GM10266 (cell line): Measurements from ENCODE around the gene PERCC1.

Experiments used
- DNase-seq: peaks from one replicate; pipeline ENCODE4 v3.0.0; 2012; ENCODE audit errors: extremely low spot score
- TF ChIP-seq, protein P1 (sequence below): IDR thresholded peaks from 2 replicates; pipeline ENCODE4 v1.5.1; 2012; ENCODE audit warnings: mild to moderate bottlenecking, low read depth; ENCODE audit not compliant: control insufficient read depth, insufficient read depth; ENCODE audit errors: missing control alignments

Gene PERCC1

GRCh38 chr16:1481906-1482835, 51.3 kb downstream of the PERCC1 start:
- no peak for DNase-seq
- TF ChIP-seq, protein P1, sequence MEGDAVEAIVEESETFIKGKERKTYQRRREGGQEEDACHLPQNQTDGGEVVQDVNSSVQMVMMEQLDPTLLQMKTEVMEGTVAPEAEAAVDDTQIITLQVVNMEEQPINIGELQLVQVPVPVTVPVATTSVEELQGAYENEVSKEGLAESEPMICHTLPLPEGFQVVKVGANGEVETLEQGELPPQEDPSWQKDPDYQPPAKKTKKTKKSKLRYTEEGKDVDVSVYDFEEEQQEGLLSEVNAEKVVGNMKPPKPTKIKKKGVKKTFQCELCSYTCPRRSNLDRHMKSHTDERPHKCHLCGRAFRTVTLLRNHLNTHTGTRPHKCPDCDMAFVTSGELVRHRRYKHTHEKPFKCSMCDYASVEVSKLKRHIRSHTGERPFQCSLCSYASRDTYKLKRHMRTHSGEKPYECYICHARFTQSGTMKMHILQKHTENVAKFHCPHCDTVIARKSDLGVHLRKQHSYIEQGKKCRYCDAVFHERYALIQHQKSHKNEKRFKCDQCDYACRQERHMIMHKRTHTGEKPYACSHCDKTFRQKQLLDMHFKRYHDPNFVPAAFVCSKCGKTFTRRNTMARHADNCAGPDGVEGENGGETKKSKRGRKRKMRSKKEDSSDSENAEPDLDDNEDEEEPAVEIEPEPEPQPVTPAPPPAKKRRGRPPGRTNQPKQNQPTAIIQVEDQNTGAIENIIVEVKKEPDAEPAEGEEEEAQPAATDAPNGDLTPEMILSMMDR = no peak
